CD14-positive monocyte (primary cell): ENCODE results near the gene CEBPG. TPM values are rescaled to one million over a fixed set of nuclear protein-coding genes. Genes with fewer than 3 reads are reported as not detected.

Experiments
- DNase-seq, 3 donors: peaks; one replicate each; pipeline ENCODE4 v3.0.0-alpha.2; 2011 to 2022
- H2AFZ ChIP-seq: 2 replicates; pipeline ENCODE4 v1.6.0; 2012; ENCODE audit warnings: mild to moderate bottlenecking, low read depth, low read length, inconsistent platforms; ENCODE audit not compliant: insufficient read depth, poor library complexity, severe bottlenecking
- H3K27ac ChIP-seq, 2 donors: 1 replicate in 1 of 2; 2 replicates in 1 of 2; pipeline ENCODE4 v1.5.1; 2012 to 2013; ENCODE audit warnings: low read length in 2 of 2, control low read depth in 1 of 2, inconsistent platforms in 1 of 2, low read depth in 1 of 2, mild to moderate bottlenecking in 1 of 2
- H3K27me3 ChIP-seq, 2 donors: one replicate each; pipeline versions ENCODE4 v1.6.0 to v1.6.1; 2011 to 2013; ENCODE audit warnings: low read length in 2 of 2; ENCODE audit not compliant: control insufficient read depth in 2 of 2, insufficient read depth in 2 of 2
- H3K36me3 ChIP-seq, 2 donors: replicated peaks in 1 of 2; 1 replicate in 1 of 2; 2 replicates in 1 of 2; pipeline versions ENCODE4 v1.5.1 to v1.6.1; 2012 to 2013; ENCODE audit warnings: low read length in 2 of 2, control low read depth in 1 of 2, inconsistent platforms in 1 of 2, mild to moderate bottlenecking in 1 of 2; ENCODE audit not compliant: insufficient read depth in 2 of 2, control insufficient read depth in 1 of 2
- H3K4me1 ChIP-seq, 2 donors: 1 replicate in 1 of 2; 2 replicates in 1 of 2; pipeline versions ENCODE4 v1.5.1 to v1.6.1; 2012 to 2013; ENCODE audit warnings: low read length in 2 of 2, control low read depth in 1 of 2, inconsistent platforms in 1 of 2, mild to moderate bottlenecking in 1 of 2, moderate library complexity in 1 of 2; ENCODE audit not compliant: insufficient read depth in 2 of 2, control insufficient read depth in 1 of 2
- H3K4me2 ChIP-seq: replicated peaks from 2 replicates; pipeline ENCODE3; 2012; ENCODE audit warnings: low read length, moderate library complexity, mild to moderate bottlenecking; ENCODE audit not compliant: poor library complexity, severe bottlenecking; ENCODE audit errors: extremely low read depth
- H3K4me3 ChIP-seq, 3 experiments: fragments of 200-600 bp in 1 of 3; sonication (generic) in 1 of 3; replicated peaks in 1 of 3; 1 replicate in 2 of 3; 2 replicates in 1 of 3; pipeline ENCODE4 v1.5.1; 2011 to 2013; ENCODE audit warnings: low read length in 3 of 3, mild to moderate bottlenecking in 3 of 3, control low read depth in 2 of 3, low read depth in 2 of 3, inconsistent platforms in 1 of 3, moderate library complexity in 1 of 3
- H3K79me2 ChIP-seq: 2 replicates; pipeline ENCODE4 v1.6.0; 2012; ENCODE audit warnings: mild to moderate bottlenecking, control low read depth, inconsistent platforms, low read length, moderate library complexity; ENCODE audit not compliant: insufficient read depth
- H3K9ac ChIP-seq: 2 replicates; pipeline ENCODE4 v1.6.0; 2017; ENCODE audit warnings: low read length, mild to moderate bottlenecking; ENCODE audit not compliant: insufficient read depth, poor library complexity, severe bottlenecking
- H3K9me3 ChIP-seq, 2 donors: replicated peaks in 1 of 2; 1 replicate in 1 of 2; 2 replicates in 1 of 2; pipeline versions ENCODE4 v1.5.1 to v1.6.1; 2012 to 2013; ENCODE audit warnings: low read length in 2 of 2, control low read depth in 1 of 2; ENCODE audit not compliant: control insufficient read depth in 1 of 2, insufficient read depth in 1 of 2
- H4K20me1 ChIP-seq: 2 replicates; pipeline ENCODE4 v1.6.0; 2012; ENCODE audit warnings: mild to moderate bottlenecking, low read length, control low read depth, moderate library complexity; ENCODE audit not compliant: insufficient read depth
- H3K27ac Mint-ChIP-seq, 7 donors: one replicate each; pipeline ENCODE4 v1.8.0; 2020; ENCODE audit warnings: mild to moderate bottlenecking in 7 of 7, mixed read lengths in 7 of 7, moderate library complexity in 6 of 7, inconsistent platforms in 2 of 7
- H3K27me3 Mint-ChIP-seq, 3 donors: one replicate each; pipeline ENCODE4 v1.8.0; 2021 to 2022; ENCODE audit warnings: low read depth in 3 of 3, mild to moderate bottlenecking in 3 of 3, mixed read lengths in 3 of 3, moderate library complexity in 3 of 3, inconsistent platforms in 1 of 3
- H3K36me3 Mint-ChIP-seq, 2 donors: one replicate each; pipeline ENCODE4 v1.8.0; 2020; ENCODE audit warnings: mixed read lengths in 2 of 2, inconsistent platforms in 1 of 2, mild to moderate bottlenecking in 1 of 2
- H3K4me1 Mint-ChIP-seq: one replicate; pipeline ENCODE4 v1.8.0; 2020; ENCODE audit warnings: mild to moderate bottlenecking, mixed read lengths
- H3K4me3 Mint-ChIP-seq, 2 donors: one replicate each; pipeline ENCODE4 v1.8.0; 2020; ENCODE audit warnings: mild to moderate bottlenecking in 2 of 2, mixed read lengths in 2 of 2, moderate library complexity in 1 of 2
- H3K9me3 Mint-ChIP-seq, 7 donors: one replicate each; pipeline ENCODE4 v1.8.0; 2020 to 2022; ENCODE audit warnings: mixed read lengths in 7 of 7, mild to moderate bottlenecking in 6 of 7, moderate library complexity in 6 of 7, inconsistent platforms in 2 of 7
- WGBS: methylation state at CpG from one replicate; pipeline ENCODE4 v1.1.5; 2013; ENCODE audit warnings: missing lambda C conversion rate; ENCODE audit not compliant: insufficient coverage; 5-methylcytosine and 5-hydroxymethylcytosine counted together
- intact Hi-C, 2 donors: fragments of 100-400 bp; cut with micrococcal nuclease; formaldehyde crosslinking; loops; one replicate each; pipeline versions ENCODE4 v1.15.0 to v1.15.1; 2023
- polyA plus RNA-seq, 3 donors: library from polyadenylated mRNA; depleted of rRNA in 1 of 3; unstranded in 2 of 3; stranded (reverse) in 1 of 3; fragments of 300-500 nt in 2 of 3; fragments of >200 nt in 1 of 3; fragmentation: Illumina TruSeq in 2 of 3; gene quantifications; 1 replicate in 2 of 3; 2 replicates in 1 of 3; pipeline ENCODE4 v1.2.3, GENCODE V29; 2012 to 2021
- TF ChIP-seq, protein P1 (sequence below): fragments of 200-600 bp; IDR thresholded peaks from one replicate; pipeline ENCODE4 v1.8.0; 2022; ENCODE audit warnings: antibody characterized with exemption, mild to moderate bottlenecking

Gene CEBPG
- polyA plus RNA-seq, 3 donors, result 16.8 to 18.3 (median 17.8) TPM

DNA sequence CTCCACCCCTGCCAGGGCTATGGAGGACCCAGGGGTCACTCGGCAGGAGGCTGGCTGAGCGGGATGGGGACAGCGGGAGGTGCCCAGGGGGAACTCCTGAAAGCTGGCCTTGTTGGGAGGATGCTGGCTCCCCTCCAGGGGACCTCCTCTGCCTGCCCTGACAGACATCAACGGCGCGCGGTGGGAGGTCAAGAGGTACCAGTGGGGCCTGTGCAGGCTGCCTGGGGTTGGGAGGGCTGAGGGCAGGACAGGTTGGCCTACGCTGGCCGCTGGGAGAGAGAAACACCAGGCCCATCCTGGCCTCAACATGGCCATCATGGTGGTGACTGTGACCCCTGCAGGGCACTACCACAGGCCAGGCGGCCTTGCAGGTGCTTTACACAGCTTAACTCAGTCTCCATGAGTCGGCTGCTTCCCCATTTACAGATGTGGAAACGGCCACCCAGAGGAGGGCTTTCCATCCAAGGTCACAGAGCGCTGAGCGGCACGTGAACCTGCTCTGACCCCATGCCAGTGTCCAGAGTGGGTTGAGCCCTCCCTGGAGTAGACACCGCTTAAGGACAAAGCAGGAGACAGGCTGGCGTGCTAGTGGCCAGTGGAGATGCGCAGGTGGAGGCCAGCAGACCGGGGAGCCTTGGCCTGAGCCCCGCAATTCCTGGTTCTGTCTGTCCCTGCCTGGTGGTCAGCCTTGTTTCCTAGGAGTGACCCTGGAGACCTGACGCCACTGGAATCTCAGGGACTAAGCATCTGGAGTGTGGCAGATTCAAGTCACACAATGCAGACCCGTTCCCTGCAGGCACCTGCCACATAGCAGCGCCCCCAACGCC, 27.6 kb downstream of the CEBPG start:
- H2AFZ ChIP-seq, result no peak overlapping the region
- TF ChIP-seq, protein P1, sequence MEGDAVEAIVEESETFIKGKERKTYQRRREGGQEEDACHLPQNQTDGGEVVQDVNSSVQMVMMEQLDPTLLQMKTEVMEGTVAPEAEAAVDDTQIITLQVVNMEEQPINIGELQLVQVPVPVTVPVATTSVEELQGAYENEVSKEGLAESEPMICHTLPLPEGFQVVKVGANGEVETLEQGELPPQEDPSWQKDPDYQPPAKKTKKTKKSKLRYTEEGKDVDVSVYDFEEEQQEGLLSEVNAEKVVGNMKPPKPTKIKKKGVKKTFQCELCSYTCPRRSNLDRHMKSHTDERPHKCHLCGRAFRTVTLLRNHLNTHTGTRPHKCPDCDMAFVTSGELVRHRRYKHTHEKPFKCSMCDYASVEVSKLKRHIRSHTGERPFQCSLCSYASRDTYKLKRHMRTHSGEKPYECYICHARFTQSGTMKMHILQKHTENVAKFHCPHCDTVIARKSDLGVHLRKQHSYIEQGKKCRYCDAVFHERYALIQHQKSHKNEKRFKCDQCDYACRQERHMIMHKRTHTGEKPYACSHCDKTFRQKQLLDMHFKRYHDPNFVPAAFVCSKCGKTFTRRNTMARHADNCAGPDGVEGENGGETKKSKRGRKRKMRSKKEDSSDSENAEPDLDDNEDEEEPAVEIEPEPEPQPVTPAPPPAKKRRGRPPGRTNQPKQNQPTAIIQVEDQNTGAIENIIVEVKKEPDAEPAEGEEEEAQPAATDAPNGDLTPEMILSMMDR, result no peak
- Mint-ChIP-seq H3K27me3 (peaks cover 0 to 7% (median 0%) of the 10 kb centered on the region in 3 donors), H3K9me3 (no peaks in the 10 kb centered on the region), H3K36me3 (peaks cover 6 to 8% of the 10 kb centered on the region in 2 donors), H3K4me3 (no peak overlapping the region), H3K4me1 (peaks cover 44% of the 10 kb centered on the region), H3K27ac (peak overlapping the region in 1 of 7 donors; percentile 68)
- H3K27me3 ChIP-seq, result no peaks in the 10 kb centered on the region
- H3K9me3 ChIP-seq, result no peaks in the 10 kb centered on the region
- no peak overlapping the region for H3K4me3 ChIP-seq
- intact Hi-C loops, result loop anchor here (10.0 kb wide), 2 partner anchors 96 to 256 kb away; partner anchors contain the start of gene CEBPA (in 2 of the 2)
- H3K79me2 ChIP-seq, result no peaks in the 10 kb centered on the region
- H3K27ac ChIP-seq, result no peak overlapping the region
- H4K20me1 ChIP-seq, result no peaks in the 10 kb centered on the region
- no peak overlapping the region for H3K4me2 ChIP-seq
- H3K36me3 ChIP-seq, result no peaks in the 10 kb centered on the region
- peaks cover 42 to 44% of the 10 kb centered on the region in 2 donors for H3K4me1 ChIP-seq
- WGBS, result 86% methylated on average over 23 of the region's 24 CpGs
- H3K9ac ChIP-seq, result no peak overlapping the region
- DNase-seq, result no peak

DNA sequence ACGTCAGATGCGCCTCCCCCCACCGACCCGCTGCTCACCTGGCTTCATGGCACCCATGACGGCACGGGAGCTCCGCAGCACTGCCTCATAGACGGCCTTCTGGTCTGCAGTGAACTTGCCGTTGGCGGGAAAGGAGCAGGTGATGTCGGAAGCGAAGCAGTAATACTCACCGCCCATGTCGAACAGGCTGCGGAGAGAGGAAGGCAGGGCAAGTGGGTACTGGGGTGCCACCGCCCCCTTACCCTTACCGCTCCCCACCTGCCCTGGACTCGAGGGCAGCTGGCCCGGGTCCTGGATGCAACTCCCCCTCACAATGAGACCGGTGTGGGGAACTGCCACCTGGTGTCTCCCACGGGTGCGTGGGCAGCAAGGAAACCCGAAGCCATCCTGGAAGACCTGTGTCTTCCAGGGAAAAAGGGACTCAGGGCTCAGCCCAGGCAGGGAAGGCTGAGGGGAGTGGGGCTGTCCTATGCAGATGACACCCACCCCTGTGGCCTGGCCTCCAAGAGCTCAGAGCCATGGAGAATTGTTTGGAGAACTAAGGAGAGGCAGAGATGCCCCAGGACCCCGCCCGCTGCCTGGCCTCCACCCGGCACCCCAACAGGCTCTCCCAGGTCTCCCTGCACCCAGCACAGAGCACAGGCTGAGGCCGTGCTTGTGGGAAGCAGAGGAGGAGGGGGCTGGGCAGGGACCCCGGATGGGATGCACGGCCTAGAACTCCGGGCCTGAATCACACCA, 28.3 kb downstream of the CEBPG start:
- intact Hi-C loops, result loop anchor here (10.0 kb wide), 2 partner anchors 97 to 257 kb away; partner anchors contain the start of gene CEBPA (in 2 of the 2)
- TF ChIP-seq, protein P1, result no peak
- Histone ChIP-seq H3K36me3 (no peaks in the 10 kb centered on the region), H3K4me3 (no peak overlapping the region), H3K79me2 (no peaks in the 10 kb centered on the region), H2AFZ (no peak overlapping the region), H4K20me1 (no peaks in the 10 kb centered on the region), H3K9me3 (no peaks in the 10 kb centered on the region), H3K27me3 (no peaks in the 10 kb centered on the region), H3K4me1 (peaks cover 46 to 49% of the 10 kb centered on the region in 2 donors), H3K9ac (no peak overlapping the region), H3K4me2 (no peak overlapping the region), H3K27ac (no peak overlapping the region)
- WGBS, result 95% methylated on average over 19 of the region's 30 CpGs
- H3K27me3 Mint-ChIP-seq, result peaks cover 0 to 7% (median 0%) of the 10 kb centered on the region in 3 donors
- H3K27ac Mint-ChIP-seq, result no peak overlapping the region
- no peak overlapping the region for H3K4me3 Mint-ChIP-seq
- H3K4me1 Mint-ChIP-seq, result peaks cover 47% of the 10 kb centered on the region
- no peak for DNase-seq
- H3K36me3 Mint-ChIP-seq, result peaks cover 9% of the 10 kb centered on the region in 2 donors
- H3K9me3 Mint-ChIP-seq, result no peaks in the 10 kb centered on the region
